Neural cell (in vitro differentiated cells): ENCODE results near the gene PRR11.

Source experiments
- POLR2AphosphoS5 ChIP-seq: IDR thresholded peaks from 2 replicates; pipeline ENCODE4 v1.6.1; 2012
- TF ChIP-seq, protein P1 (sequence below): fragments of 450-650 bp; IDR thresholded peaks from 2 replicates; pipeline ENCODE4 v1.5.1; 2014; ENCODE audit warnings: antibody characterized with exemption, mild to moderate bottlenecking, moderate library complexity; ENCODE audit not compliant: poor library complexity, severe bottlenecking

DNA sequence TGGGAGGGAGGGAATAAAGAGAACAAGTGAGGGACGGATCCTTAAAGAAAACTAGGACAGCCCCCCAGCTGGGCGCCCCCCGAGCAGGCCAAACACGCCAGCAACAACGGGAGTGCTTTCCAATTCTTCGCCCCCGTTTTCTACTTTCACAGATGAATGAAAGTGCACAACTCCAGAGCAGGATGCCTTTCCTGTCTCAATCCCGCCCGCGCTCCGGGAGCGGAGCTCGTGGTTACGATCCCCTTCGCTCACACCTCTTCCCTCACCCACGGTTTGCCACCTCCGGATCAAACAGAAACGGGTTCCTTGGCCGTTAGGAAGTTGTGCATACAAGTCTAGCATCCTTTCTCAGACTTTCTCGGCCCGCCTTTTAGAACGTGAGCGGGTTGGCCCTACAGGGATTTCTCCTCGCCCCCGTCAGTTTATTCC, 1.2 kb upstream of the PRR11 start:
- TF ChIP-seq, protein P1, sequence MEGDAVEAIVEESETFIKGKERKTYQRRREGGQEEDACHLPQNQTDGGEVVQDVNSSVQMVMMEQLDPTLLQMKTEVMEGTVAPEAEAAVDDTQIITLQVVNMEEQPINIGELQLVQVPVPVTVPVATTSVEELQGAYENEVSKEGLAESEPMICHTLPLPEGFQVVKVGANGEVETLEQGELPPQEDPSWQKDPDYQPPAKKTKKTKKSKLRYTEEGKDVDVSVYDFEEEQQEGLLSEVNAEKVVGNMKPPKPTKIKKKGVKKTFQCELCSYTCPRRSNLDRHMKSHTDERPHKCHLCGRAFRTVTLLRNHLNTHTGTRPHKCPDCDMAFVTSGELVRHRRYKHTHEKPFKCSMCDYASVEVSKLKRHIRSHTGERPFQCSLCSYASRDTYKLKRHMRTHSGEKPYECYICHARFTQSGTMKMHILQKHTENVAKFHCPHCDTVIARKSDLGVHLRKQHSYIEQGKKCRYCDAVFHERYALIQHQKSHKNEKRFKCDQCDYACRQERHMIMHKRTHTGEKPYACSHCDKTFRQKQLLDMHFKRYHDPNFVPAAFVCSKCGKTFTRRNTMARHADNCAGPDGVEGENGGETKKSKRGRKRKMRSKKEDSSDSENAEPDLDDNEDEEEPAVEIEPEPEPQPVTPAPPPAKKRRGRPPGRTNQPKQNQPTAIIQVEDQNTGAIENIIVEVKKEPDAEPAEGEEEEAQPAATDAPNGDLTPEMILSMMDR = no peak
- no peak for TF ChIP-seq POLR2AphosphoS5
